HG02571 (cell line): ENCODE results near the gene FBXW8.

Experiments used
- ATAC-seq: cut with Tn5 transposase; IDR thresholded peaks from one replicate; pipeline ENCODE4 v1.9.1; 2021; ENCODE audit warnings: mild to moderate bottlenecking, moderate library complexity; ENCODE audit not compliant: unreplicated experiment

Gene FBXW8

GRCh38 chr12:116924558-116925453, 14.1 kb downstream of the FBXW8 start:
- ATAC-seq = no peak

GRCh38 chr12:116926283-116927243, 15.8 kb downstream of the FBXW8 start:
- ATAC-seq = no peak

- no peak for ATAC-seq
Observed at GRCh38 chr12:116927244-116927940, 16.6 kb downstream of the FBXW8 start.

- ATAC-seq = no peak
Observed at GRCh38 chr12:116928504-116928903, 17.8 kb downstream of the FBXW8 start.

GRCh38 chr12:116929885-116930284, 19.1 kb downstream of the FBXW8 start:
- ATAC-seq = no peak

- ATAC-seq = no peak
Observed at GRCh38 chr12:116931665-116932064, 20.9 kb downstream of the FBXW8 start.

GRCh38 chr12:116933091-116933490, 22.3 kb downstream of the FBXW8 start:
- no peak for ATAC-seq

GRCh38 chr12:116933512-116934246, 22.9 kb downstream of the FBXW8 start:
- no peak for ATAC-seq

GRCh38 chr12:116934908-116935705, 24.4 kb downstream of the FBXW8 start:
- no peak for ATAC-seq

GRCh38 chr12:116937640-116938039, 26.9 kb downstream of the FBXW8 start:
- no peak for ATAC-seq

- ATAC-seq = no peak
Observed at GRCh38 chr12:116939734-116940133, 29.0 kb downstream of the FBXW8 start.

- no peak for ATAC-seq
Observed at GRCh38 chr12:116941188-116941587, 30.4 kb downstream of the FBXW8 start.

- ATAC-seq = no peak
Observed at GRCh38 chr12:116943419-116944372, 32.9 kb downstream of the FBXW8 start.

GRCh38 chr12:116945886-116946550, 35.3 kb downstream of the FBXW8 start:
- no peak for ATAC-seq

- no peak for ATAC-seq
Observed at GRCh38 chr12:116948298-116948697, 37.5 kb downstream of the FBXW8 start.

- ATAC-seq = no peak
Observed at GRCh38 chr12:116950628-116951325, 40.0 kb downstream of the FBXW8 start.

GRCh38 chr12:116954710-116955381, 44.1 kb downstream of the FBXW8 start:
- ATAC-seq = no peak
